Bronchial epithelial cell (primary cell): ENCODE measurements around the gene ABCB11. TPM values are rescaled to one million over a fixed set of nuclear protein-coding genes. Genes with fewer than 3 reads are reported as not detected.
A peak's percentile ranks its signal among the peaks of the same experiment; 100 is the strongest.

Experiments used
- DNase-seq: peaks from one replicate; pipeline ENCODE4 v3.0.0-alpha.2; 2010; ENCODE audit warnings: low read depth
- FAIRE-seq: peaks from 2 replicates; lab custom pipeline; 2011; peaks lifted over from hg19 to GRCh38; lab: Jason Lieb, UNC
- H3K27me3 ChIP-seq: 2 replicates; pipeline ENCODE4 v1.5.1; 2011; ENCODE audit warnings: low read length; ENCODE audit not compliant: control insufficient read depth, insufficient read depth
- H3K36me3 ChIP-seq: 2 replicates; pipeline ENCODE4 v1.5.1; 2011; ENCODE audit warnings: low read length; ENCODE audit not compliant: control insufficient read depth, insufficient read depth
- H3K4me3 ChIP-seq: 2 replicates; pipeline ENCODE4 v1.5.1; 2011; ENCODE audit warnings: mild to moderate bottlenecking, low read depth, low read length, control low read depth
- total RNA-seq: library from RNA; depleted of rRNA; stranded (reverse); fragments of >200 nt; gene quantifications from 2 replicates; pipeline ENCODE4 v1.2.1, GENCODE V29; 2014
- TF ChIP-seq, protein P1 (sequence below): IDR thresholded peaks from 2 replicates; pipeline ENCODE4 v1.5.1; 2011; ENCODE audit warnings: mild to moderate bottlenecking, moderate library complexity, low read length, control low read depth, inconsistent platforms; ENCODE audit not compliant: insufficient read depth, severe bottlenecking

The ABCB11 gene
- total RNA-seq, 1 donor from 2014 or later: 0.26 TPM

DNA sequence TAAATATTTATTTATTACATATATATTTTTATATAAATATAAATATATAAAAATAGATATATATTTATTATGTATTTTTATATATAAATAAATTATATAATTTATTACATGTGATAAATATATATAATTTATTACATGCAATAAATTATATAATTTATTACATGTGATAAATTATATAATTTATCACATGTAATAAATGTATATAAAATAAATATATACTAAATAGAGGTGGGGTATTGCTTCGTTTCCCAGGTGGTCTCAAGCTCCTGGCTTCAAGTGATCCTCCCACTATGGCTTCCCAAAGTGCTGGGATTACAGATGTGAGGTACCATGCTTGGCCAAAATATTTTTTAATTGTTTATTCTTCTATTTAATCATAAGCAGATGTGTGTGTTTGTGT, 133.7 kb downstream of the ABCB11 start:
- FAIRE-seq (no peak), DNase-seq (no peak)
- Histone ChIP-seq H3K27me3 (no peaks in the 10 kb centered on the region), H3K4me3 (no peak overlapping the region), H3K36me3 (no peaks in the 10 kb centered on the region)
- TF ChIP-seq, protein P1, sequence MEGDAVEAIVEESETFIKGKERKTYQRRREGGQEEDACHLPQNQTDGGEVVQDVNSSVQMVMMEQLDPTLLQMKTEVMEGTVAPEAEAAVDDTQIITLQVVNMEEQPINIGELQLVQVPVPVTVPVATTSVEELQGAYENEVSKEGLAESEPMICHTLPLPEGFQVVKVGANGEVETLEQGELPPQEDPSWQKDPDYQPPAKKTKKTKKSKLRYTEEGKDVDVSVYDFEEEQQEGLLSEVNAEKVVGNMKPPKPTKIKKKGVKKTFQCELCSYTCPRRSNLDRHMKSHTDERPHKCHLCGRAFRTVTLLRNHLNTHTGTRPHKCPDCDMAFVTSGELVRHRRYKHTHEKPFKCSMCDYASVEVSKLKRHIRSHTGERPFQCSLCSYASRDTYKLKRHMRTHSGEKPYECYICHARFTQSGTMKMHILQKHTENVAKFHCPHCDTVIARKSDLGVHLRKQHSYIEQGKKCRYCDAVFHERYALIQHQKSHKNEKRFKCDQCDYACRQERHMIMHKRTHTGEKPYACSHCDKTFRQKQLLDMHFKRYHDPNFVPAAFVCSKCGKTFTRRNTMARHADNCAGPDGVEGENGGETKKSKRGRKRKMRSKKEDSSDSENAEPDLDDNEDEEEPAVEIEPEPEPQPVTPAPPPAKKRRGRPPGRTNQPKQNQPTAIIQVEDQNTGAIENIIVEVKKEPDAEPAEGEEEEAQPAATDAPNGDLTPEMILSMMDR: no peak

DNA sequence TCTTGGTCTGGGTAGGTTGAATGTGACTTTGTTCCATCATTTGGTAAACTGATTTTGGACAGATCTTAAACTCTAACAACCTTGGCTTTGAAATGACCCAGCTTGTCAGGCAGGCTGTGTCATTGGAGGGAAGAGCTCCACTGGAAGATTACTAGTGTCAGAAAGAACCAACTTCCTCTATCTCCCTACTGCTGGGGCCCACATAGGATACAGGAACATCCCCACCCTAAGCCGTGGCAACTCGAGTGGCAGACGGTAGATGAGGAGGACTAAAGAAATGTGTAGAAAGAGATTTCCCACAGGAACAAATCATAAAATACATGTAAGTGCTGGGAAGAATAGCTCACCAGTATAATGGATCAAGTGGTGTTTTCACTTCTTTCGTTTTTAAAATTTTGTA, 134.3 kb downstream of the ABCB11 start:
- FAIRE-seq (no peak), DNase-seq (no peak)
- no peak overlapping the region for H3K4me3 ChIP-seq
- TF ChIP-seq, protein P1: no peak
- H3K36me3 ChIP-seq: no peaks in the 10 kb centered on the region
- H3K27me3 ChIP-seq: no peaks in the 10 kb centered on the region

DNA sequence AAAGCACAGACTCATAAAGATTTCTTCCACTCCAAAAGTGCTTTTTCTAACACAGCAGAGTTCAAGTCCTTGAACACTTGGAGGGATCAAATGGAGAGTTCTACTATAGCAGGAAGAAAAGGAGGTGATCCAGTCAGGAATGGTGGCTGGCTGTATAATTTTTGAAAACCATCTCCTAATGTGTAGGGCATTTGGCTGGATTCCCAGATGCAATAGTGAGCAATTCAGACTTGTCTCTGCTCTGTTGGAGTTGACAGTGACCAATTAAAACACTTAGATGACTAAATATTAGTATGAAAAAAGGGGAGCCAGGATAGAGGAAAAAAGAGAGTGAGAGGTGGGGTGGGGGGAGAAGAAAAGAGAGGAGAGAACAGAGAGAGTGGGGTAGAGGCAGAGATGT, 135.4 kb downstream of the ABCB11 start:
- DNase-seq (peak; percentile 45), FAIRE-seq (no peak)
- H3K4me3 ChIP-seq: no peak overlapping the region
- H3K27me3 ChIP-seq: no peaks in the 10 kb centered on the region
- TF ChIP-seq, protein P1: no peak
- H3K36me3 ChIP-seq: no peaks in the 10 kb centered on the region

DNA sequence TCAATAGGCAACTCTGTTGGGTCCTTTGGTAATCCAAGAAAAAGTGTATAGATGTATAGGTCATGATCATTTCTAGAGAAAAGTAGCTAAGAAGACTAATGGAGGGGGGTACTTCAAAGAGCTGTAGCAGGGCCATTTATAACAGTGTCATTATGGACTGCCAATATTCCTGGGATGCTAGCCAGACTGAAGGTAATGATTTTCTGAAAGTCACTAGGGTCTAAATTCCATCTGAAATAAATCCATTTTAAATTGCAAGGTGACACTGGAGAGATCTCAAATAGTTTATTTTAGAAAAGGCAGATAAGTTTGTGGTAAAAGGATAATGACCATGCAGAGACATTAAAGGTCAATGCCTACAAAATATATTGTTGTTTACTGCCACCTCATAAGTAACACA, 136.4 kb downstream of the ABCB11 start:
- H3K27me3 ChIP-seq: no peaks in the 10 kb centered on the region
- TF ChIP-seq, protein P1: no peak
- no peak overlapping the region for H3K4me3 ChIP-seq
- no peak for FAIRE-seq
- H3K36me3 ChIP-seq: no peaks in the 10 kb centered on the region
- DNase-seq: no peak

DNA sequence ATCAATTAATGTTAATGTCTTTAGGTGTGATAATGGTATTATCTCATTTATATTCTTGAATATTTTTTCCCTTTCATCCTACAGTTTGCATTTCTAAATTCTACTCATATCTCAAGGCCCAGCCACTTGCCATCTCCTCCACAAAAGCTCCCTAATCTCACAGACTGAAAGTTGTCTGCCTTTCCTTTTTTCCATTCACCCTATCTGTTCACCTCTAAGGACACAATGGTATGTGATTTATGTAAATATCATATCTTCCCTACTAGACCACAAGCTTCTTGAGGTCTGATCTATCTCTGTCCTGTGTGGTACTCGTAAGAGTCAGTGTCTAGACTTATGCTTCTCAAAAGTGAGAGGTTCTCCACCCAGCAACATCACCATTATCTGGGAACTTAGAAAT, 137.0 kb downstream of the ABCB11 start:
- Histone ChIP-seq H3K36me3 (no peaks in the 10 kb centered on the region), H3K27me3 (no peaks in the 10 kb centered on the region), H3K4me3 (no peak overlapping the region)
- DNase-seq (no peak), FAIRE-seq (no peak)
- TF ChIP-seq, protein P1: no peak

DNA sequence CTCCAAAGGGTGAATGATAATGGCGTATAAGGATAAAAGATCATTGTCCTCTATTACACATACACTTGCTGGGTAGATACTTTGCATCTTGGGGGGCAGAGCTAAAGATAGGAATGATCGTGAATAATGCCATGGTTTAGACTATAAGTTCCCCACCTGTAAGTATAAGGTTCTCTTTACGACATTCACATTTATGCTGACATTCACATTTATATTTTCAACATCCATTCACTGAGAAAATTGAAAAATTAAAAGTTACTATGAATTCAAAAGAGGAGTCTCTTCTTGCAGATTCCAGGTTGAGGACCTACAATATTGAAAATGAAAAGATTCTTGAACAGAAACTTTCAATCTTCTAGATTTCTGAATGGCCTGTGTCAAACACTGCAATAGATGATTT, 138.8 kb downstream of the ABCB11 start:
- TF ChIP-seq, protein P1: no peak
- H3K27me3 ChIP-seq: no peaks in the 10 kb centered on the region
- FAIRE-seq (no peak), DNase-seq (no peak)
- H3K4me3 ChIP-seq: no peak overlapping the region
- H3K36me3 ChIP-seq: no peaks in the 10 kb centered on the region
